Spleen (tissue), 7 donors: ENCODE data around the gene LRRC7.

Experiments used
- POLR2A ChIP-seq, 3 donors: fragments of 450-650 bp; IDR thresholded peaks; one replicate each; pipeline ENCODE4 v1.5.1; 2017; ENCODE audit warnings: antibody characterized with exemption in 3 of 3, mild to moderate bottlenecking in 1 of 3
- TF ChIP-seq, protein P1 (sequence below), 11 experiments: fragments of 200-600 bp in 7 of 11; fragments of 450-650 bp in 4 of 11; sonication (generic) in 4 of 11; IDR thresholded peaks in 8 of 11; conservative IDR thresholded peaks in 3 of 11; 1 replicate in 7 of 11; 2 replicates in 4 of 11; pipeline versions ENCODE4 v1.4.0 to v1.8.0; 2016 to 2021; ENCODE audit warnings: antibody characterized with exemption in 11 of 11, inconsistent platforms in 4 of 11, mild to moderate bottlenecking in 1 of 11
- donor health status: DM: no; HTN: no; CAD: no; lungs with moderate emphysema.
- donor health status: DM: no; HTN: no; CAD: no.
- donor health status: DM: no; HTN: no; CAD: no.

DNA sequence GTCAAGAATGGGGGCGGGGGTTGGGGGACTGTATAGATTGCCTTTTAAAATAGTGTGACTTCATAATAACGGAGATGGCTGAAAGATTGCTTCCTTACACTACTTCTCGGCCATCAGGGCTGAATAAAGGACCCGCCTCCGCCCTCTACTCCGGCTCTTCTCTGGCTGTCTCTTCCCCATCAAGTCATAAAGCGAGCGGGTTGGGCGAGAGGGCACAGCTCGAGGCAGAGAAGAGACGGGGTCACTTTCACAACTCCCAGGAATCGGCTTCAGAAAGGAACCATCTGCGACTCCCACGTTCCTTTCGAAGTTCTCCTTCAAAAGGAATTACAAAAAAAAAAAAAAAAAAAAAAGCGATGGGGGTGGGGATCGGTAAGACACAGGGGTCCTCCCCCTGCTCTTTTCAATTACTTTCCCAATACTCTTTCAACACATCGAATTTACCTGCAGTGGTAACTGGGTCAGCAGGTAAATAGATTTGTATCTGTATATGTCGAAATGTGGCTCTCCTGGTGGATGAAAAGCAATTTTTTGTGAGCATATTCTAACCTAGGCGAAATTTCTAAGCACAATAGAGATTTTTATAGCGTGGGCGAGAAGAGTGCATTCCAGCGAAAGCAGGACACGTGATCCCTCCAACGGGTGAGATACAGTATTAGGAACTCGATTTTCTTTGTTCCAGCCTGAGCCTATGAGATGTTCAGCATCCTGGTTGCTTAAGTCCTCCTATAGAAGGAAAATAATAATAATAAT is 2.0 kb downstream of the LRRC7 start:
- TF ChIP-seq, protein P1, sequence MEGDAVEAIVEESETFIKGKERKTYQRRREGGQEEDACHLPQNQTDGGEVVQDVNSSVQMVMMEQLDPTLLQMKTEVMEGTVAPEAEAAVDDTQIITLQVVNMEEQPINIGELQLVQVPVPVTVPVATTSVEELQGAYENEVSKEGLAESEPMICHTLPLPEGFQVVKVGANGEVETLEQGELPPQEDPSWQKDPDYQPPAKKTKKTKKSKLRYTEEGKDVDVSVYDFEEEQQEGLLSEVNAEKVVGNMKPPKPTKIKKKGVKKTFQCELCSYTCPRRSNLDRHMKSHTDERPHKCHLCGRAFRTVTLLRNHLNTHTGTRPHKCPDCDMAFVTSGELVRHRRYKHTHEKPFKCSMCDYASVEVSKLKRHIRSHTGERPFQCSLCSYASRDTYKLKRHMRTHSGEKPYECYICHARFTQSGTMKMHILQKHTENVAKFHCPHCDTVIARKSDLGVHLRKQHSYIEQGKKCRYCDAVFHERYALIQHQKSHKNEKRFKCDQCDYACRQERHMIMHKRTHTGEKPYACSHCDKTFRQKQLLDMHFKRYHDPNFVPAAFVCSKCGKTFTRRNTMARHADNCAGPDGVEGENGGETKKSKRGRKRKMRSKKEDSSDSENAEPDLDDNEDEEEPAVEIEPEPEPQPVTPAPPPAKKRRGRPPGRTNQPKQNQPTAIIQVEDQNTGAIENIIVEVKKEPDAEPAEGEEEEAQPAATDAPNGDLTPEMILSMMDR (IDR thresholded peaks at IDR 0.05 in 8 of 11, conservative IDR thresholded peaks at IDR 0.05 in 3 of 11): no peak
- no peak for TF ChIP-seq POLR2A (IDR thresholded peaks at IDR 0.05)
